Astrocyte of the cerebellum (primary cell): Measurements from ENCODE around the gene FTSJ3.
"Not testable (repeated sequence)": the region's sequence is repeated elsewhere in the genome, so short reads cannot be mapped to it uniquely, and the experiment has no call there.

Experiments
- DNase-seq: peaks from one replicate; pipeline ENCODE4 v3.0.0-alpha.2; 2011; ENCODE audit warnings: low read depth
- H3K4me3 ChIP-seq: 2 replicates; pipeline ENCODE4 v1.5.1; 2011; ENCODE audit warnings: mild to moderate bottlenecking, low read depth, low read length, moderate library complexity
- in situ Hi-C: cut with HindIII; loops from 2 replicates; pipeline ENCODE4 v1.10.0; 2017; ENCODE audit warnings: low sequenced_read_pairs
- TF ChIP-seq, protein P1 (sequence below): IDR thresholded peaks from 2 replicates; pipeline ENCODE4 v1.5.1; 2012; ENCODE audit warnings: low read length, low read depth, moderate library complexity, mild to moderate bottlenecking; ENCODE audit errors: missing control alignments

Gene FTSJ3

DNA sequence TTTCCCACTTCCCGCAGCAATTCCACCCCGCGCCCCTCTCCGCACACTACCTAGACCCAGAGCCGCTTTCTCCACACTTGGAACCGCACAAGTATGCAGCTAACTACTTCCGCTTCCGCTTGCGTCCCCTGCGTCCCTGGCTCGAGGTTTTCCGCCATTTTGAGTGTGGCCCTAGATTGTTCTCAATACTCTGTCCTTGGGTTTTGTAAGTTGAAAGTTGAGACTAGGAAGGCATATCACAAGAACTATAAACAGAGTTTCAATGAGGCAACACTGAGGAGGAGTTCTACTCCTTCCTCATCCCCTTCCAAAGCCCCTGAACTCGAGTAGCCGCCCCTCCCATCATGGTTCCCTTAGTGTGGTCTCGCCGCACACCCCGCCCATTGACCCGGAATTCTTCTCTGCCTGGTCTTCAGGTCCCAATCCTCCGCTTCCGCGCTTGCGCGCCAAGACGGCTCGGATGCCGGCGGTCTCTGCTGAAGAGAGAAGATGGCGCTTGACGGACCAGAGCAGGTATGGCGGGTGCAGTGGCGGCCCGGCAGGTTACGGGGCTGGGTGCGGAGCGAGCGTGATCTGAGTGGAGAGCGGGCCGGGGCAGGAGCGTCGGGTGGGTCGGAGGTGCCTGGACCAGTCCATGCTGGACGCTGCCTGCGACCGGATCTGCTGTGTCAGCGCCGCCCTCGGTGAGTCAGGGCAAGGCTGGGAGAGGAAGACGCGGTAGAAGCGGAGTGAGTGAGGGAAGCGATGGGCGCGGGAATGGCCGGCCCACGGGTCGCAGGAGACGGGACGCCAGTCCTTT, at the start of gene FTSJ3, which contains the start of gene PSMC5:
FTSJ3 (minus strand) TSS at position 662 of the 799 bp plus-strand sequence. CDS start 761 bp downstream, outside the sequence.
PSMC5 (plus strand) TSS at position 430 of the 799 bp plus-strand sequence; CDS start at position 490, 60 bp downstream.
- in situ Hi-C loops = no loop called here
- TF ChIP-seq, protein P1, sequence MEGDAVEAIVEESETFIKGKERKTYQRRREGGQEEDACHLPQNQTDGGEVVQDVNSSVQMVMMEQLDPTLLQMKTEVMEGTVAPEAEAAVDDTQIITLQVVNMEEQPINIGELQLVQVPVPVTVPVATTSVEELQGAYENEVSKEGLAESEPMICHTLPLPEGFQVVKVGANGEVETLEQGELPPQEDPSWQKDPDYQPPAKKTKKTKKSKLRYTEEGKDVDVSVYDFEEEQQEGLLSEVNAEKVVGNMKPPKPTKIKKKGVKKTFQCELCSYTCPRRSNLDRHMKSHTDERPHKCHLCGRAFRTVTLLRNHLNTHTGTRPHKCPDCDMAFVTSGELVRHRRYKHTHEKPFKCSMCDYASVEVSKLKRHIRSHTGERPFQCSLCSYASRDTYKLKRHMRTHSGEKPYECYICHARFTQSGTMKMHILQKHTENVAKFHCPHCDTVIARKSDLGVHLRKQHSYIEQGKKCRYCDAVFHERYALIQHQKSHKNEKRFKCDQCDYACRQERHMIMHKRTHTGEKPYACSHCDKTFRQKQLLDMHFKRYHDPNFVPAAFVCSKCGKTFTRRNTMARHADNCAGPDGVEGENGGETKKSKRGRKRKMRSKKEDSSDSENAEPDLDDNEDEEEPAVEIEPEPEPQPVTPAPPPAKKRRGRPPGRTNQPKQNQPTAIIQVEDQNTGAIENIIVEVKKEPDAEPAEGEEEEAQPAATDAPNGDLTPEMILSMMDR = peak; percentile 48
- H3K4me3 ChIP-seq = peak within 1 kb of the TSS; percentile 98
- peak; percentile 91 for DNase-seq

GRCh38 chr17:63874693-63875092, 47.2 kb upstream of the FTSJ3 start:
- in situ Hi-C loops, DNase-seq, H3K4me3 ChIP-seq: not testable (repeated sequence)

- H3K4me3 ChIP-seq, in situ Hi-C loops, DNase-seq: not testable (repeated sequence)
Observed at GRCh38 chr17:63874061-63874626, 46.7 kb upstream of the FTSJ3 start.

- in situ Hi-C loops, H3K4me3 ChIP-seq, DNase-seq: not testable (repeated sequence)
Observed at GRCh38 chr17:63873577-63873976, 46.1 kb upstream of the FTSJ3 start, which contains the start of gene CSH2. CSH2 (minus strand) TSS chr17:63873677; CDS start chr17:63873614, 63 bp downstream.

- DNase-seq, H3K4me3 ChIP-seq, in situ Hi-C loops: not testable (repeated sequence)
Observed at GRCh38 chr17:63871646-63872365, 44.3 kb upstream of the FTSJ3 start.

- in situ Hi-C loops, H3K4me3 ChIP-seq, DNase-seq: not testable (repeated sequence)
Observed at GRCh38 chr17:63870292-63870665, 42.8 kb upstream of the FTSJ3 start.

DNA sequence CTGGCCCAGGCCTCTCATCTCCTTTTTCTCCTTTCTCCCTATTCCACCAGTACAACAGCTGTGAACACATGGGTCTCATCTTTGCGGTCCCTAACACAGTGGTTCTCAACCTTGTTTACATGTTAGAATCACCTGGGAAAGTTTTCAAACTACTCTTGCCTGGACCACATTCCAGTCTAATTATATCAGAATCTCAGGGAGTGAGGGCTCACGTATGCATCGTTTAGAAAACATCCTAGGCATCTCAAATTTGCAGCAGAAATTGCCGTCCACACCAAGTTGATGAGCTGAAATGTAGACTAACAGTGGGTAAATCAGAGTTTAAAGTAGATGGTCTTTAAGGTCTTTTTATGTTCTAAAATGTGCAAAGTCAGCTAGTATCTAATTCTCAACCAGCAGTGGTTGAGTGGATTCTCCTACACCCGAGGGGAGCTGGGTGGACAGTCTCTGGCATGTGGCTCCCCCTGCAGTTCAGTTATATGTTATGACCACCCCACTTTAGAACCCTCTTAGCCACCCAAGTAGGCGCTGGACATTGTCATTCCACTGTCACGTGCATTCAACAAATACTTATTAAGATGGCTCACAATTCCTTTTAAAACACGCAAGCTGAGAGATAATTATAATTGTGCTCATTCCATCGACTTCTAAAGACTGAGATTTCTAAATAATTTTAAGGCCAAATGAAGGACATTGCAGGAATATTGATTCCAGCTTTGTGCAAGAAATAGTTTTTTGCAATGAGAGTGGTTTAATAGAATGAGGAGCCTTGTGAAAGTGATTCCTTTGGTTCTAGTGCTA, 42.2 kb upstream of the FTSJ3 start:
- H3K4me3 ChIP-seq, in situ Hi-C loops, DNase-seq: not testable (repeated sequence)
- TF ChIP-seq, protein P1 = peak; percentile 18

DNA sequence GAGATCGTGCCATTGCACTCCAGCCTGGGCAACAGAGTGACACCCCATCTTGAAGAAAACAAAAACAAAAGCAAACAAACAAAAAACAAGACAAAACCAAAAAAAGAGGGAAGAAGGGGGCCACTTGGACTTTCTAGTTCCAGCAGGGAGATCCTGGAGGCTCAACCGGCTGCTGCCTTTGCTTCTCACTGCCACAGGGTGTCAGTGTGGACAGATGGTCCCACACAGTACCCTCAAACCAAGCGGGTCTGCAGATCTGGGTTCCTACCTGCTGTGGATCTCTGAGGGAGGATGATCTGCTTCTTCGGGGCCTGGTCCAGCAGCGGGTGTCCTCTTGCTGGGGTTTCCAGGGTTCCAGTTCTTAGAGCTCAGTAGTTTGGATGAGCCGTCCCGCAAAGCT, 39.2 kb upstream of the FTSJ3 start:
- in situ Hi-C loops, H3K4me3 ChIP-seq, DNase-seq: not testable (repeated sequence)
- TF ChIP-seq, protein P1 = peak; percentile 32
